KOPT-K1 (cell line): ENCODE results near the gene SLC13A5.

Source experiments
- H3K27ac ChIP-seq: fragments of 200-600 bp; sonication (generic); 2 replicates; pipeline ENCODE4 v1.5.1; 2016; ENCODE audit warnings: antibody characterized with exemption, mild to moderate bottlenecking, low read depth, low read length; ENCODE audit not compliant: poor library complexity, severe bottlenecking
- H3K36me3 ChIP-seq: fragments of 200-600 bp; sonication (generic); 2 replicates; pipeline ENCODE4 v1.5.1; 2017; ENCODE audit warnings: antibody characterized with exemption, mild to moderate bottlenecking, low read length, moderate library complexity; ENCODE audit not compliant: insufficient read depth
- H3K9me3 ChIP-seq: fragments of 200-600 bp; sonication (generic); 2 replicates; pipeline ENCODE4 v1.5.1; 2017; ENCODE audit warnings: antibody characterized with exemption, low read length, mild to moderate bottlenecking; ENCODE audit not compliant: insufficient read depth, poor library complexity, severe bottlenecking

SLC13A5 gene

DNA sequence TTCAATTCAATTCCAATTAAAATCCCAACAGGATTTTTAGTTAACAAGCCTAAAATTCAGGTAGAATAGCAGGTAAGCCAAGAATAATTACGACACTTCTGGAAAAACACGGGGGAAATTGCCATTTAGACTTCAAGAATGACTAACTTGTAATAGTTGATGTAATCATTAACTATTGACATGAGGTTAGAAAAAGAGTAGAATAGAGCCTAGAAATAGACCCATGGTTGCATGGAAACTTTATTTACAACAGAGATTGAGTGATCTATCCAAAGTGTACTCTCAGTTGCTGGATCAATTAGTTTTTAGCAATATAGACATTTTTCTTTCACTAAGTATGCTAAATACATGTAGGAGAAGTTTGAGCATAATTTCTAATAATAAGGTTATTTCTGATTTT is 3.6 kb upstream of the SLC13A5 start:
- no peaks in the 10 kb centered on the region for H3K36me3 ChIP-seq
- H3K9me3 ChIP-seq, result no peaks in the 10 kb centered on the region
- H3K27ac ChIP-seq, result no peak overlapping the region

DNA sequence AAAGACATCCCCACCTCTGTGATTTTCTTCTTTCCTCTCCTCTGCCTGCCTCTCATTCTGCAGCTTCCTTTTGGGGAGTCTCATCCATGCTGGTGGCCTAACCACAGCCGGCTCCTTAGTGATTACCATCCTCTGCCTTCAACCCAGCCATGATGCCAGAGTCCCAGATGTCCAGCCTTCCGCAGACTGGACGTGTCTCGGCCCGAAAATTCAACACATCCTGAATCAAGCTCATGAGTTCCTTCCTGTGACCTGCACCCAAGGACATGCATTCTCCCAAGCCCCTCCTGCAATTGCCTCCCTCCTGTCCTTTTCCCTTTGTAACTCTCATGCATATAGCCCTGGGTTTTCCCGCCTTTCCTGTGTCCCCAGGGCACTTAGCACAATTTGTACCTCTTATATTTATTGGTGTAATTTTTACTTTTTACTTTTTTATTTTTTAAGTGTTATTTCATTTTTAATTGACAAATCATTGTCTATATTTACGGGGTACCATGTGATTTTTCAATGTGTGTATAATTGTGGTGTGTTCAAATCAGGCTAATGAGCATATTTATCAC is 1.2 kb upstream of the SLC13A5 start:
- H3K27ac ChIP-seq, result no peak overlapping the region
- H3K36me3 ChIP-seq, result no peaks in the 10 kb centered on the region
- H3K9me3 ChIP-seq, result no peaks in the 10 kb centered on the region

DNA sequence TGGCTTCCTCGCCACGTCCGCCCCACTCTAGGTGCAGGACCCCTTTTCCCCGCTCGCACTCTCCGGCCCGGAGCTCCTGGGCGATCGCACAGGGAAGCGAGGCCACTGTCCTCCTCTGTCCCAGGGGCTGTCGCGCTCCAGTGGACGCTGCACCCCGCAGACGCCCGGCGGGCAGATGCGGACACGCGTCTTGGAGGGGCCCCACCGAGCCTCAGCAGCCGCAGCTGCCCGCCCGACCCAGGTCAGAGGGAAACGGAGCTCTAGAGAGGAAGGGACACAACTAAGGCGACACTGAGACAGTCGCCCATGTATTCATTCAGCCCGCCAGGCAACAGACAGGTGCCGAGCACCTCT is 726 bp upstream of the SLC13A5 start:
- Histone ChIP-seq H3K36me3 (no peaks in the 10 kb centered on the region), H3K9me3 (no peaks in the 10 kb centered on the region), H3K27ac (no peak overlapping the region)

DNA sequence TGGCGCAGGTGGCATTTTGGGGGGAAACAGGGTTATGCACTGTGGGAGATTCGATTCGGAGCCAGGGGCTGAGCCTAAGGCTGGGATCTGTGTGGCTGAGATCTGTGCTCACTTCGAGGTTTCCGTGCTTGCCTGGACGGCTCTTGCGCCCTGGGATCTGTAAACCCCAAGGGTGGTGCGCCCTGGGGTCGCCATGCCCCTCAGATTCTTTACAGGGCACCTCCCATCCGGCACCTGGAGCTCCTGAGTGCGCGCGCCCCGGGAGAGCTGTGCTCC is 377 bp downstream of the SLC13A5 start:
- no peaks in the 10 kb centered on the region for H3K9me3 ChIP-seq
- no peaks in the 10 kb centered on the region for H3K36me3 ChIP-seq
- H3K27ac ChIP-seq, result no peak overlapping the region

DNA sequence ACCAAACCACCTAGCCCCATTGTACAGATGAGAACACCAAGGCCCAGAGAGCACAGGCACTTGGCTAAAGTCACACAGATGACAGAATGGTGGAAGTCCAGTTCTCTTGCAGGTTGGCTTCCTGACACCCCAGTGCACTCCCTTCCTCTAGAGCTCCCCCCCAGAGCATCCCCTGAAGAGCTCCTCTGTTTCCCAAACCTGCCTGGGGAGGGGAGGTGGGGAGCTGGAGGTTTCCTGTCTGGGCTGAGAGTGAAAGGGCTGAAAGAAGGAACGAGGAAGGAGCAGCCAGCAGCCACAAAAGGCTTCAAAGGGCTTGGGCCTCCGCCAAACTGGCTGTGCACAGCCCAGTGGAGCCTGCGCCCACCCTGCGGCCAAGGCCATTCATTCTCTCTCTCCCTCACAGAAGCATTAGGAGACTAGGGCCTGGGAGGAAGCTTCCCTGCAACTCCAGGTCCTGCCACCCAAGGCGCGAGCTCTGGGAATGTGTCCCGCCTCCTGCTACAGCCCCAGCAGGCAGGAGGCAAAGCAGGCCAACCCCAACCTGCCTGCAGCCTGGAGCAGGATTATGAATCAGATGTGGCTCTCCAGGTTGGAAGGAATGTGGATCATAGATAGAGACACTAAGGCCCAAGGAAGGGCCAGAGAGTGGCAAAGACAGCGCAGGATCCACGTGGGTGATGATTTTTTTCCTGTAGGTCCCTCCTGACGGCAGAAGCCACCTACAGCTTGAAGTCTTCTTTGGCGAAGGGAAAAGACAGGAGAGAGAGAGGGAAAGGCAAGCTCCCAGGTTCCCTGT is 913 bp downstream of the SLC13A5 start:
- Histone ChIP-seq H3K36me3 (no peaks in the 10 kb centered on the region), H3K27ac (no peak overlapping the region), H3K9me3 (no peaks in the 10 kb centered on the region)

DNA sequence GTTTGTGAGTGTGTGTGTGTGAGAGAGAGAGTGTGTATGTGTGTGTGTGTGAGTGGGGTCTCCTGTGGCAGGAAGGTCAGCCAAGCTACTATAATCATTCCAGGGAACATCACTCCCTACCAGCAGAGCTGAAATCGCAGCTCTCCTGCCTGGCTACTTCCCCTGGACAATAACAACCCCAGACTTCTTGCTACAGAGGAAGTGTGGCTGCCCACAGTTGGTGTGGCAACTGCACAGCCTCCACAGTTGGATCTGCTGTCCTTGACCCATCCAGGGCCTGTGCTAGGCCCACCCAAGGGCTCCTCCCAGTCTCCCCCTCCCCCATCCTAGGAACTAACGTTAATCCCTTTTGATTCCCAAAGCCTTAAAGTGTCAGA is 1.5 kb downstream of the SLC13A5 start:
- H3K27ac ChIP-seq, result no peak overlapping the region
- H3K36me3 ChIP-seq, result no peaks in the 10 kb centered on the region
- H3K9me3 ChIP-seq, result no peaks in the 10 kb centered on the region

DNA sequence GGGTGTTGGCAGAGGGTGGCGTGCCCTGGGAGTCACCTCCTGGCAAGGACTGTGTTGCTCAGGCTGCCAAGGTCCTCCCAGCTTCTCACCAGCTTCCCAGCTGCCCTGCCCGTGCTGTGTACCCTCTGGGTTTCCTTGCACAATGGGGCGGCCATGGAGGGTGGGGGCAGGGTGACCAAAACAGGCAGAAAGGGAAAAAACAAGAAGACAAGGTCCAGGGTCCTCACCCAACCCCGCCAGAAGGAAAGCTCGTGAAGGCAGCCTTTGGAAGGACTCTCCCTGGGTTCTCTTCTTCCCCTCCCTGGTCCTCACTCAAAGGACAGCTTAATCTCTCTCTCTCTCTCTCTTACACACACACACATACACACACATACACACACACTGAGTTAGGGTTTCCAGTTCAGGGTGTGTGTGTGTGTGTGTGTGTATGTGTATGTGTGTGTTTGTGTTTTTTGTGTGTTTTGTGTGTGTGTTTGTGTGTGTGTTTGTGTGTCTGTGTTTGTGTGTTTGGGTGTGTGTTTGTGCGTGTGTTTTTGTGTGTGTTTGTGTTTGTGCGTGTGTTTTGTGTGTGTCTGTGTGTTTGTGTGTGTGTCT is 2.0 kb downstream of the SLC13A5 start:
- Histone ChIP-seq H3K9me3 (no peaks in the 10 kb centered on the region), H3K27ac (no peak overlapping the region), H3K36me3 (no peaks in the 10 kb centered on the region)

DNA sequence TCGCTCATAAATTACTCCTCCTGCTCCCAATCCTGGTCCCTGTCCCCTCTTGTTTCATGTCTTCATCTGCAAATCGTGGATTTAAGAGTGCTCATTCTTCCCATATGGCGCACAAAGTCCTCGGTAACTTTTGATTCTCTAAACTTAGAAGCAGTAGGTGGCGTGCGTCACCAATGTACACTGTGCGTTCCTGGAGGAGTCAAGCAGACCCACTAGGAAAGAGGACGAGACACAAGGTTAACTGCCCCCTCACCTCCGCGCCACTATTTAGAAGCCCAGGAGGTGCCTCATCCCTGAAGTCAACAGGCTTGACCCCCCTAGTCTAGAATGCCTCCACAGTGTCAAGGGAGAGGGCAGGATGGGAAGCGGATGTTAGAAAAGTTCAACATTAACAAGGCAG is 2.9 kb downstream of the SLC13A5 start:
- H3K27ac ChIP-seq, result no peak overlapping the region
- H3K9me3 ChIP-seq, result no peaks in the 10 kb centered on the region

DNA sequence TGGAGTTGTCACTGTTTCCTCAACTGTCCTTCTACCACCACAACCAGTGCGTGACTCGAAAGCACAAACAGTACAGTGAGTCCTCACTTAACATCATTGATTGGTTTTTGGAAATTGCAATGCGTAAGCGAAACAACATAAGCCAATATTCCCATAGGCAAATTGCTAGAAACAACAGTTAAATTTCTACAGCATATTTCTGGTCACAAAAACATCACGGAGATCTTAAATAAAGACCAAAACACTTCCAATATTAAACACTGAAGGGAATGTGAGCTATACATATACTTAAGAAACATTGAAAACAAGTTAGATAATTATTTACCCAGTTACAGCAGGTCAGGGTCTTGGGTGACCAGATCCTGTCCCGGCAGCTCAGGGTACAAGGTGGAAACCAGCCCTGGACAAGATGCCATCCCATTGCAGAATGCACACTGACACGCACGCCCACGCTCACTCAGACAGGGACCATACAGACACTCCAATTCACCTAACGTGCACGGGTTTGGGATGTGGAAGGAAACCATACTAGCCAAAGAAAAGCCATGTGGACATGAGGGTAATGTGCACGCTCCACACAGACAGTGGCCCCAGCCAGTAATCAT is 4.7 kb downstream of the SLC13A5 start:
- Histone ChIP-seq H3K9me3 (no peaks in the 10 kb centered on the region), H3K27ac (no peak overlapping the region), H3K36me3 (no peaks in the 10 kb centered on the region)

More for the DNA sequence above, 2.9 kb downstream of the SLC13A5 start:
- H3K36me3 ChIP-seq, result no peaks in the 10 kb centered on the region

DNA sequence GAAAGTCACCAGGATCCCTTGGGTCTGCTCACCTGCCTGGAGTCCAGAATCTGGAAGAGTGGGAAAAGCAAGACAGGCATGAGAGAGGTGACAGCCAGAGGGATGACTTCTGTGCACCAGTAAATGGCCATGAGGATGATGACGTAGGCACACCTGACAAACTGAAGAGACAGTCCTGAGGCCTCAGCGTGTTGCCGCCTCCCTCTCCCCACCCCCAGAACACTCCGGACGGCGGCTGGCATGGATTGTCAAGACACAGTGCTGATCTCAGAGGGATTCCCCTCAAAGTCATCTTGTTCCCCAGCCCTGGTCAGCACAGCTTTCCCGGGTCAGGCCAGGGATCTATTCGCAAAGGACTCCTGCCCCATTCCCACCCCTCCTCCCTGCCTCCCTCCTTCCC is 6.2 kb downstream of the SLC13A5 start:
- Histone ChIP-seq H3K9me3 (no peaks in the 10 kb centered on the region), H3K27ac (no peak overlapping the region), H3K36me3 (no peaks in the 10 kb centered on the region)

DNA sequence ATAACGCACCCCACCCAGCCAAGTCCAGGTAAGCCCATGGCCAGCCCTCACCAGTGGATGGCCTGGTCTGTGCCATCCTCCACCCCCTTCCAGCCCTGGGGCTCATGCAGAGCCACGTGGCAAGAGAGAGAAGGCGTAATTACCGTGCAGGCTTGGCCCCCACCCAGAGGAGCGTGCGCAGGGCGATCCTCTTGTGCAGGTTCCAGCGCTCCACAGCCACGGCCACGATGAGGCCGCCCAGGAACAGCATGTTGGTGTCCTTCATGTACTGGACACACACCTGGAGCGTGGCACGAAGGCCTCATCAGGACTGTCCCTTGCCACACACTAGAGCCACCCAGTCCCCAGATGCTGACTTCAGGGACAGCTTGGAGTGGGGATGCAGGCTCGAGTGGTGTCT is 6.7 kb downstream of the SLC13A5 start:
- H3K27ac ChIP-seq, result no peak overlapping the region
- H3K9me3 ChIP-seq, result no peaks in the 10 kb centered on the region
- H3K36me3 ChIP-seq, result no peaks in the 10 kb centered on the region

DNA sequence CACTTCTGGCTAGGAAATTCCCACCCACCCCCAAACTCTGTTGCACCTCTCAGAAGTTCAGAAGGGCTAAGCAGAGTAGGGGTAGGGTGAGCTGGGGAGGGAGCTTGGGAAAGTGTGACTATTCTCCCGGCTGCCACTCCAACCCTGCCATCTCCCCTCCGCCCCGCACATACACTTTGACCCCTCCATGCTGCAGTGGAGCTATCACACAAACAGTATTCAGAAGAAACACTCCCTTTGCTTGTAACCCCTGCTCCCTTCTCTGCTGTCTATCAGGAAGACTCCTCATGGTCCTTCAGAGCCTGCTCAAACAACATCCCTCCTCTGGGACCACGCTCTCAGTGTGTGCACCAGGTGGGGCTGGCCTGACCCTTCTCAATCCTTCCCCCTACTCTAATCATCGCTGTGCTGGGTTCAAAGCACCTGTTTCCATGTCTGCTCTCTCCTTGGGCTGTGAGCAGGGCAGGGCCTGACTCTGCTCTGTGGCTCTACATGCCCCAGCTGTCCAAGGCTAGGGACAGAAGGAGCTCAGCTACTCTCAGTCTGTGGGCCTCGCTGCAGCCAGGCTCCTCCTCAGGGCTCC is 8.6 kb downstream of the SLC13A5 start:
- no peaks in the 10 kb centered on the region for H3K9me3 ChIP-seq
- H3K36me3 ChIP-seq, result no peaks in the 10 kb centered on the region
- H3K27ac ChIP-seq, result no peak overlapping the region

DNA sequence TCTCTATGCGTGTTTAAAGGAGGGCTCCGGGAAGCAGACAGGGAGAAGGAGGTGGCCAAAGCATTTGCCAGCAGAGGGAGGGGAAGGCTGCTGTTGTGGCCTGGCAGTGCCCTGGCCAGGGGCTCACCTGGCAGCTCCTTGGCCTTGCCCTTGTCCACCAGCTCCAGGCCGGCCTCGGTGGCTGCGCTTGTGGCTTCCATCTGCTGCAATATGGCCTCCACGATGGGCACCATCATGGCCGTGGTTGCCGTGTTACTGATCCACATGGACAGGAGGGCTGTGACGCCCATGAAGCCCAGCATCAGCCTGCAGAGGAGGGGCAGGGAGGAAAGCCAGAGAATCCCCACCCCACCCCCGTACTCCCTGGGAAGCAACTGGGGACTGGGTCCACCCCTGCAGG is 9.4 kb downstream of the SLC13A5 start:
- Histone ChIP-seq H3K27ac (no peak overlapping the region), H3K36me3 (no peaks in the 10 kb centered on the region), H3K9me3 (no peaks in the 10 kb centered on the region)

DNA sequence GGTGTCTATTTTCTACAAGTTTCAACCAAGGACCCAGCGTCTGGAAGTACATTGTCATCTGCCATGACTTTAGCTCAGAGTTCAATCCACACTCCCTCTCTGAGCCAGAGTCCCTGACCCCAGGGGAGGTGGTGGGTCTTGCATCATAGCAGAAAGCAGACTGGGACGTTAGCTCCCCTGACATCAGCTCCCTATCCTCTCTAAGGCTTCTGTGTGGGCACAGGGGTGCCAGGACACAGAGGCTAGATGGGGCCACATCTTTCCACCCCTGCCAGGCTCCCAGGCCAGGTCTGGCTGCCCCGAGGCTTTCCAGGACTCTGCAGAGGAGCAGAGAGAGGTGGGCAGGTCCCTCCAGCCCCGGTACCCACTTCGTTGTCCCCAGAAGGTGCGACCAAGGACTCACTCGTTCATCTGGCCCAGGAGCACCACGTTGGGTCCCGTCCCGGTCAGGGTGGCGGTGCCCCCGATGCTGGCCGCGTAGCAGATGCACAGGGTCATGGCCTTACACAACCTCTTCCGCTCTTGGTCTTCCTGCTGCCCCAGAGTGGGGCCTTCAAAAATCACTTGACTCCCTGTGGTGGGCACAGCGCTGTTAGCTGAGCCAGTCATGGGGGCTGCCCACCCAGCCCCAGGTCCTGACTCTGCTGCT is 10.5 kb downstream of the SLC13A5 start:
- Histone ChIP-seq H3K9me3 (no peaks in the 10 kb centered on the region), H3K27ac (no peak overlapping the region), H3K36me3 (no peaks in the 10 kb centered on the region)

DNA sequence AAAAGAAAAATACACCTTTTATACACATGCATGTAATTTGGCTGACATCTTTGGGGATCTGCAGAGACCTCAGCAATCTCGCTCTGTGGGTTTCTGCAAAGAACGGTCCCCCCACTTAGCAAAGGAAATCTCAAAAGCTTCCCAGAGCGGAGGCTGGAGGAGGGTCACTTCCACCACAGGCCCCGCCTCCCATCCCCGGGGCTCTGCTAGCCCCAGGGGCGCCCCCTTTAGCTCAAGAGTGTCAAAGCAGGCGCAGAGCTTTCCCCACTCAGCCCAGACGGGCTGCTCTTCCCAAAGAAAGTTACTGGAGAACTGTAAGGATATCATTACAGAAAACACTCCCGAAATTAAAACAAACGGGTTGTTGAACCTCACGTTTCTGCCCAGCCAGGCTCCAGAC is 11.4 kb downstream of the SLC13A5 start:
- no peaks in the 10 kb centered on the region for H3K9me3 ChIP-seq
- H3K27ac ChIP-seq, result no peak overlapping the region
- no peaks in the 10 kb centered on the region for H3K36me3 ChIP-seq
